PFSK-1 (cell line): ENCODE data around the gene PTPRO.

Experiments used
- FOXP2 ChIP-seq: optimal IDR thresholded peaks from 2 replicates; pipeline ENCODE3; 2011; ENCODE audit warnings: borderline replicate concordance, control low read depth, inconsistent platforms; ENCODE audit not compliant: insufficient read depth; ENCODE audit errors: extremely low read length, extremely low read depth
- POLR2AphosphoS5 ChIP-seq: IDR thresholded peaks from 2 replicates; pipeline ENCODE4 v1.6.1; 2012; ENCODE audit warnings: low read depth, mild to moderate bottlenecking, control low read depth, low read length, moderate library complexity
- SIN3A ChIP-seq: IDR thresholded peaks from 2 replicates; pipeline ENCODE4 v1.6.1; 2012; ENCODE audit warnings: mild to moderate bottlenecking, low read length, moderate library complexity, borderline replicate concordance; ENCODE audit not compliant: insufficient read depth
- TAF1 ChIP-seq: IDR thresholded peaks from 2 replicates; pipeline ENCODE4 v1.6.1; 2012; ENCODE audit warnings: low read length, control low read depth, borderline replicate concordance; ENCODE audit not compliant: insufficient read depth
- TF ChIP-seq, protein P1 (sequence below), 2 experiments: IDR thresholded peaks; 2 replicates each; pipeline versions ENCODE4 v1.6.1 to v1.8.0; 2011 to 2012; ENCODE audit warnings: low read depth in 2 of 2, low read length in 2 of 2, control low read depth in 1 of 2, inconsistent platforms in 1 of 2, mild to moderate bottlenecking in 1 of 2, moderate library complexity in 1 of 2; ENCODE audit not compliant: insufficient read depth in 1 of 2

PTPRO gene

DNA sequence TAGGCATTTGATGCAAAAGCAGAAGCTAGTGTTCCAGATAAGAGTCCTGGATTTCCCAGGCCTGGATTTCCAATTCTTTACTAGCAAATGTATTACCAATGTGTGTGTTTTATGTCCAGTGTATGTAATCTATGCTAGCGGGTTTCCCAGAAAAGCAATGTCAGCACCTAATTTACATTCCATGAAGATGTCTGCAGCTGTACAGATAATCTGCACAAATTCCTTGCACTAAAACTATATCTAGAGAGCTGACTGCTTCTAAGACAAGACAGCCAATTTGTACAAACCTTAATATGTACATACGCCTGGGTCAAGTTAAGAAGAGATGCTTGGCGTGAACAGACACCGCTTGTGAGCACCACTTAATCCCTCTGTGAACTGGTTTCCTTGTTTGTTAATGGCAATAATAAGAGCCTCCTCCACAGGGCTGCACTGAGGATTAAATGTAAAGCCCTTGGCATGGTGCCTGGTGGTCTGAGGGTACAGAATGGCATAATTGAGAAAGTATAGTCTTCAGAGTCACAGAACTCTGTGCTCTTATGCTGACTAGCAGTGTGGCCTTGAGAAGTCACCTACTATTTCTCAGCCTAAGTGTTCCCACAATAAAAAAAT is 281.3 kb downstream of the PTPRO start:
- no peak for TF ChIP-seq POLR2AphosphoS5
- no peak for TF ChIP-seq TAF1
- no peak for TF ChIP-seq SIN3A
- TF ChIP-seq FOXP2 = no peak
- TF ChIP-seq, protein P1, sequence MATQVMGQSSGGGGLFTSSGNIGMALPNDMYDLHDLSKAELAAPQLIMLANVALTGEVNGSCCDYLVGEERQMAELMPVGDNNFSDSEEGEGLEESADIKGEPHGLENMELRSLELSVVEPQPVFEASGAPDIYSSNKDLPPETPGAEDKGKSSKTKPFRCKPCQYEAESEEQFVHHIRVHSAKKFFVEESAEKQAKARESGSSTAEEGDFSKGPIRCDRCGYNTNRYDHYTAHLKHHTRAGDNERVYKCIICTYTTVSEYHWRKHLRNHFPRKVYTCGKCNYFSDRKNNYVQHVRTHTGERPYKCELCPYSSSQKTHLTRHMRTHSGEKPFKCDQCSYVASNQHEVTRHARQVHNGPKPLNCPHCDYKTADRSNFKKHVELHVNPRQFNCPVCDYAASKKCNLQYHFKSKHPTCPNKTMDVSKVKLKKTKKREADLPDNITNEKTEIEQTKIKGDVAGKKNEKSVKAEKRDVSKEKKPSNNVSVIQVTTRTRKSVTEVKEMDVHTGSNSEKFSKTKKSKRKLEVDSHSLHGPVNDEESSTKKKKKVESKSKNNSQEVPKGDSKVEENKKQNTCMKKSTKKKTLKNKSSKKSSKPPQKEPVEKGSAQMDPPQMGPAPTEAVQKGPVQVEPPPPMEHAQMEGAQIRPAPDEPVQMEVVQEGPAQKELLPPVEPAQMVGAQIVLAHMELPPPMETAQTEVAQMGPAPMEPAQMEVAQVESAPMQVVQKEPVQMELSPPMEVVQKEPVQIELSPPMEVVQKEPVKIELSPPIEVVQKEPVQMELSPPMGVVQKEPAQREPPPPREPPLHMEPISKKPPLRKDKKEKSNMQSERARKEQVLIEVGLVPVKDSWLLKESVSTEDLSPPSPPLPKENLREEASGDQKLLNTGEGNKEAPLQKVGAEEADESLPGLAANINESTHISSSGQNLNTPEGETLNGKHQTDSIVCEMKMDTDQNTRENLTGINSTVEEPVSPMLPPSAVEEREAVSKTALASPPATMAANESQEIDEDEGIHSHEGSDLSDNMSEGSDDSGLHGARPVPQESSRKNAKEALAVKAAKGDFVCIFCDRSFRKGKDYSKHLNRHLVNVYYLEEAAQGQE (IDR thresholded peaks at IDR 0.05; ENCODE audit: insufficient read depth in 1 of 2, low read depth in 2 of 2, low read length in 2 of 2) = no peak

DNA sequence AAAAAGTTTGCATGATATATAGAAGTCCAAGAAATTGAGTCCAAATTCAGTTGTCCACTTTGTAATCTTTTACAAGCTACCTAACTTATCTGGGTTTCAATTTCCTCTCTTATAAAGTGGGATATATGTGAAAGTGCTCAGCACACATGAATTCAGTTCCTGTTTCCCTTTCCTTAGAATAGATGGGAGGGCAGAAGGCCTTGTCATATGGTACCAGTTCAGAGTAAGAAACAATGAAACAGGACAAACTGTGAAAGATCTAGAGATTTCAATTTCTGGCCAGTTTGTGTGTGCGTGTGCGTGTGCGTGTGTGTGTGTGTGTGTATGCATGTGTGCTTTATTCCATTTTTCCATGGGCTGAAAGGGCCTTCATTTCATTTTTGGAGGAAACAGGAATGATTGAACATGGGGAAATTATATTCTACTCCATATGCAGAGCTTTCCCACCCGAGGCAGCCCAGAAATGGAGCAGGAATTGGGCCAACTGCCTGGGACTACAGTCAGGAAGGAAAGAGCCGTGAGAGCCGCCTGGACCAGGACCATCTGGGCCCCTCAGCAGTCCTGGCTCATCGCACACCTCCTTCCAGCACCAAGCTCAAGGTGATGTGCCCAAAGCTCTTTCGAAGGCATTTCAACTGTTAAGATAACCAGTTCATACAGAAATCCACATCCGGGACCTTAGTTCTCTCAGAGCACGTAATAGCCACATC is 283.7 kb downstream of the PTPRO start:
- TF ChIP-seq TAF1 = no peak
- no peak for TF ChIP-seq FOXP2
- TF ChIP-seq POLR2AphosphoS5 = no peak
- no peak for TF ChIP-seq SIN3A
- TF ChIP-seq, protein P1 (IDR thresholded peaks at IDR 0.05; ENCODE audit: insufficient read depth in 1 of 2, low read depth in 2 of 2, low read length in 2 of 2) = no peak

DNA sequence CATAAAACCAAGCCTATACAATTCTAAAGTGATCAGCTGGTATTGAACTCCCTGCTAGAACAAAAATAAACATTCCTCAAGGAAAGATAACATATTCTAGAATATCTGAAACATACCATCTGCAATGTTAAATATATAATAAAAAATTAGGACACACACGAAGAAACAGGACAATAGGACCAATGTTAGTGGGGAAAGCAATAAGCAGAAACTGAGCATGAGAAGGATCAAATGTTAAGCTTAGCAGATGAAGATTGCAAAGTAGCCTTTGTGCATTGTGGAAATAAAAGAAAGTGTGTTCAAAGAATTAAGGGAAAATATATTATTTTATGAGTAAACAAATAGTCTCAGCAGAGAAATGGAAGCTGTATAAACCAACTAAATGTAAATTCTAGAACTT is 286.1 kb downstream of the PTPRO start:
- no peak for TF ChIP-seq FOXP2
- TF ChIP-seq POLR2AphosphoS5 = no peak
- TF ChIP-seq TAF1 = no peak

DNA sequence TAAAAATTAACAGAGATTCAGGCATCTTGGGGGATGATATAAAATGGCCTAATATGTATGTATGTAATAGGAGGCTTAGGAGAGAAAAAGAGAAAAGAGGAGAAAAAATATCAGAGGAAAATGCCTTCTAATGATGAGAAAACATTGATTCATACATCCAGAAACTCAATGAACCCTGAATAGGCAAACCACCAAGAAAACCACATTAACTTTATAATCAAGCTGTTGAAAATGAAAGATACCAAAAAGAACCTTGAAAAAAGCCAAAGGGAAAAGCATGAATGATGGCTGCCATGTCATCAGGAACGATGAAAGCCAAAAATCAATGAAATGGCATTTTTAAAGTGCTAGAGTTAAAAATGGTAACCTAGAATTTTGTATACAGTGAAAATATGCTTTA is 286.6 kb downstream of the PTPRO start:
- TF ChIP-seq SIN3A = no peak
- no peak for TF ChIP-seq FOXP2
- no peak for TF ChIP-seq POLR2AphosphoS5
- TF ChIP-seq, protein P1 (IDR thresholded peaks at IDR 0.05; ENCODE audit: insufficient read depth in 1 of 2, low read depth in 2 of 2, low read length in 2 of 2) = no peak
- no peak for TF ChIP-seq TAF1

DNA sequence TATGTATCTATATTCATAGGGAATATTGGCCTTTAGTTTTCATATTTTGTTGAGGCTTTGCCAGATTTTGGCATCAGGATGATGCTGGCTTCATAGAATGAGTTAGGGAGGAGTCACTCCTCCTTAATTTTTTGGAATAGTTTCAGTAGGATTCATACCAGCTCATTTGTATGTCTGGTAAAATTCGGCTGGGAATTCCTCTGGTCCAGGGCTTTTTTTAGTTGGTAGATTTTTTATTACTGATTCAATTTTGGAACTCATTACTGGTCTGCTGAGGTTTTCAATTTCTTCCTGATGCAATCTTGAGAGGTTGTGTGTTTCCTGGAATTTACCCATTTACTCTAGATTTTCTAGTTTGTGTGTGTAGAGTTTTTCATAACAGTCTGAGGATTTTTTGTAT is 291.7 kb downstream of the PTPRO start:
- TF ChIP-seq POLR2AphosphoS5 (no peak), FOXP2 (no peak), TAF1 (no peak), SIN3A (no peak)
- TF ChIP-seq, protein P1 (IDR thresholded peaks at IDR 0.05; ENCODE audit: insufficient read depth in 1 of 2, low read depth in 2 of 2, low read length in 2 of 2) = no peak
